HCT116 (cell line): ENCODE measurements around the gene COL23A1. TPM values are rescaled to one million over a fixed set of nuclear protein-coding genes. Genes with fewer than 3 reads are reported as not detected.

Source experiments
- ATAC-seq: fragments of 200-7000 bp; cut with Tn5 transposase; 2 replicates; pipeline ENCODE4 v1.9.1; 2020; ENCODE audit warnings: mild to moderate bottlenecking, moderate library complexity
- BruUV-seq: library from RNA; stranded (reverse); fragments of 400-500 nt; replicated peaks from 2 replicates; lab custom pipeline; 2021; lab: Mats Ljungman, UMichigan
- CTCF ChIA-PET: fragments of 300-600 bp; sonication (Branson Sonifier 250); formaldehyde crosslinking; loops from one replicate; lab custom pipeline; 2021; ENCODE audit warnings: antibody characterized with exemption; lab: Charles Lee
- POLR2A ChIA-PET: fragments of 300-600, 350-600 bp; sonication (Branson Sonifier 250); formaldehyde crosslinking; loops from one replicate; lab custom pipeline; 2021; ENCODE audit warnings: antibody characterized with exemption; lab: Charles Lee
- RAD21 ChIA-PET, 2 experiments: fragments of 300-600 bp; sonication (Branson Sonifier 250); formaldehyde crosslinking; loops; one replicate each; lab custom pipeline; 2023; ENCODE audit warnings: low total read pairs in 2 of 2; ENCODE audit not compliant: uncharacterized antibody in 2 of 2, unreplicated experiment in 2 of 2, low non-redundant PET in 1 of 2; lab: Charles Lee
- DNase-seq: peaks from one replicate; pipeline ENCODE4 v3.0.0-alpha.2; 2010; ENCODE audit warnings: low read depth, low spot score
- H2AFZ ChIP-seq: fragments of 200-600 bp; shearing (Covaris generic), sonication (generic); 2 replicates; pipeline ENCODE4 v1.6.1; 2017; ENCODE audit warnings: low read depth, mixed run types, mixed read lengths, antibody characterized with exemption, low read length; ENCODE audit not compliant: poor library complexity, severe bottlenecking
- H3K27ac ChIP-seq: 2 replicates; pipeline ENCODE4 v1.5.1; 2012; ENCODE audit warnings: low read depth, low read length
- H3K27me3 ChIP-seq: fragments of 200-600 bp; sonication (generic); 2 replicates; pipeline ENCODE4 v1.6.1; 2016; ENCODE audit warnings: mixed run types, low read length, mixed read lengths; ENCODE audit not compliant: insufficient read depth
- H3K36me3 ChIP-seq, 2 experiments: fragments of 200-500 bp in 1 of 2; fragments of 200-600 bp in 1 of 2; sonication (Bioruptor generic) in 1 of 2; sonication (generic) in 1 of 2; 2 replicates each; pipeline versions ENCODE4 v1.5.1 to v1.6.1; 2014 to 2016; ENCODE audit warnings: low read length in 2 of 2, inconsistent platforms in 1 of 2, mixed read lengths in 1 of 2, mixed run types in 1 of 2; ENCODE audit not compliant: insufficient read depth in 2 of 2, control insufficient read depth in 1 of 2
- H3K4me1 ChIP-seq, 2 experiments: fragments of 200-600 bp in 1 of 2; sonication (generic) in 1 of 2; 2 replicates each; pipeline versions ENCODE4 v1.5.1 to v1.6.1; 2012 to 2017; ENCODE audit warnings: low read length in 2 of 2, inconsistent platforms in 1 of 2, mild to moderate bottlenecking in 1 of 2, mixed read lengths in 1 of 2, mixed run types in 1 of 2, moderate library complexity in 1 of 2; ENCODE audit not compliant: insufficient read depth in 2 of 2, control insufficient read depth in 1 of 2
- H3K4me2 ChIP-seq: fragments of 200-600 bp; sonication (generic); 2 replicates; pipeline ENCODE4 v1.6.1; 2017; ENCODE audit warnings: mixed run types, low read length, mixed read lengths
- H3K4me3 ChIP-seq, 2 experiments: fragments of 200-600 bp in 1 of 2; sonication (generic) in 1 of 2; replicated peaks in 1 of 2; 2 replicates each; pipeline ENCODE4 v1.5.1; 2011 to 2016; ENCODE audit warnings: low read length in 2 of 2, control low read depth in 1 of 2, low read depth in 1 of 2, mild to moderate bottlenecking in 1 of 2, mixed read lengths in 1 of 2, mixed run types in 1 of 2
- H3K79me2 ChIP-seq: fragments of 200-600 bp; sonication (generic); 2 replicates; pipeline ENCODE4 v1.6.1; 2017; ENCODE audit warnings: mild to moderate bottlenecking, mixed run types, low read length, moderate library complexity, mixed read lengths; ENCODE audit not compliant: insufficient read depth
- H3K9ac ChIP-seq: fragments of 200-600 bp; sonication (generic); 2 replicates; pipeline ENCODE4 v1.6.1; 2016; ENCODE audit warnings: low read length, mixed read lengths
- H3K9me2 ChIP-seq: fragments of 200-600 bp; sonication (generic), shearing (Covaris generic); 2 replicates; pipeline ENCODE4 v1.6.1; 2017; ENCODE audit warnings: mixed run types, mild to moderate bottlenecking, moderate library complexity; ENCODE audit not compliant: insufficient read depth
- H3K9me3 ChIP-seq, 2 experiments: fragments of 200-500 bp in 1 of 2; fragments of 200-600 bp in 1 of 2; sonication (Bioruptor generic) in 1 of 2; sonication (generic) in 1 of 2; 2 replicates each; pipeline ENCODE4 v1.6.1; 2014 to 2017; ENCODE audit warnings: low read length in 2 of 2, mixed read lengths in 2 of 2, inconsistent platforms in 1 of 2, low read depth in 1 of 2, mild to moderate bottlenecking in 1 of 2, mixed run types in 1 of 2, moderate library complexity in 1 of 2; ENCODE audit not compliant: control insufficient read depth in 1 of 2, insufficient read depth in 1 of 2
- H4K20me1 ChIP-seq: fragments of 200-600 bp; sonication (generic), shearing (Covaris generic); 2 replicates; pipeline ENCODE4 v1.6.1; 2017; ENCODE audit warnings: mixed run types, mild to moderate bottlenecking, moderate library complexity; ENCODE audit not compliant: insufficient read depth
- CBX3 ChIP-seq: IDR thresholded peaks from 2 replicates; pipeline ENCODE4 v1.6.1; 2012; ENCODE audit warnings: low read depth
- CEBPB ChIP-seq: IDR thresholded peaks from 2 replicates; pipeline ENCODE4 v1.6.1; 2012; ENCODE audit warnings: low read depth
- EGR1 ChIP-seq: IDR thresholded peaks from 2 replicates; pipeline ENCODE4 v1.6.1; 2012; ENCODE audit warnings: low read depth
- ELF1 ChIP-seq: IDR thresholded peaks from 2 replicates; pipeline ENCODE4 v1.6.1; 2012; ENCODE audit warnings: low read depth, borderline replicate concordance
- EZH2 ChIP-seq: fragments of 200-600 bp; sonication (generic); IDR thresholded peaks from 2 replicates; pipeline ENCODE4 v1.6.1; 2017; ENCODE audit warnings: antibody characterized with exemption, mixed run types
- FOSL1 ChIP-seq: IDR thresholded peaks from 2 replicates; pipeline ENCODE4 v1.6.1; 2012; ENCODE audit warnings: low read depth
- JUND ChIP-seq: IDR thresholded peaks from 2 replicates; pipeline ENCODE4 v1.6.1; 2012
- MAX ChIP-seq: IDR thresholded peaks from 2 replicates; pipeline ENCODE4 v1.6.1; 2012
- POLR2A ChIP-seq: IDR thresholded peaks from 2 replicates; pipeline ENCODE4 v1.7.0; 2011; ENCODE audit warnings: borderline replicate concordance; ENCODE audit not compliant: insufficient read depth, insufficient read length; ENCODE audit errors: extremely low read depth
- POLR2AphosphoS5 ChIP-seq: IDR thresholded peaks from 2 replicates; pipeline ENCODE4 v1.6.1; 2011; ENCODE audit warnings: mild to moderate bottlenecking, low read depth, low read length, moderate library complexity
- RAD21 ChIP-seq: IDR thresholded peaks from 2 replicates; pipeline ENCODE4 v1.6.1; 2012; ENCODE audit warnings: low read depth, mild to moderate bottlenecking
- REST ChIP-seq: IDR thresholded peaks from 2 replicates; pipeline ENCODE4 v1.6.1; 2012; ENCODE audit warnings: low read depth
- SIN3A ChIP-seq: IDR thresholded peaks from 2 replicates; pipeline ENCODE4 v1.6.1; 2012; ENCODE audit warnings: low read depth
- SP1 ChIP-seq: IDR thresholded peaks from 2 replicates; pipeline ENCODE4 v1.6.1; 2012; ENCODE audit warnings: low read depth
- SRF ChIP-seq: IDR thresholded peaks from 2 replicates; pipeline ENCODE4 v1.6.1; 2012; ENCODE audit warnings: low read depth
- TCF7L2 ChIP-seq: IDR thresholded peaks from 2 replicates; pipeline ENCODE4 v1.7.0; 2011; ENCODE audit warnings: borderline replicate concordance, inconsistent platforms; ENCODE audit not compliant: insufficient read depth, insufficient read length; ENCODE audit errors: extremely low read depth
- ZFX ChIP-seq: fragments of 450-650 bp; IDR thresholded peaks from 2 replicates; pipeline ENCODE4 v1.6.1; 2017
- intact Hi-C: fragments of 100-400 bp; cut with micrococcal nuclease; formaldehyde crosslinking; loops from 2 replicates; pipeline ENCODE4 v1.10.0; 2022
- total RNA-seq: library from RNA; stranded (reverse); gene quantifications from one replicate; pipeline ENCODE4 v1.2.1, GENCODE V29; 2021; ENCODE audit not compliant: unreplicated experiment
- TF ChIP-seq, protein P1 (sequence below): IDR thresholded peaks from 2 replicates; pipeline ENCODE4 v1.6.1; 2012

Gene COL23A1
- total RNA-seq, 1 experiment from 2014 or later: not detected

- no TSS peak for BruUV-seq
- no peak for TF ChIP-seq RAD21
- no peak for TF ChIP-seq ZFX
- no peak for TF ChIP-seq JUND
- no peak for TF ChIP-seq SIN3A
- TF ChIP-seq SRF: no peak
- TF ChIP-seq FOSL1: no peak
- no peak for TF ChIP-seq MAX
- TF ChIP-seq ELF1: no peak
- TF ChIP-seq SP1: no peak
- no peak for TF ChIP-seq EZH2
- Histone ChIP-seq H4K20me1 (no peaks in the 10 kb centered on the region), H3K4me3 (no peak overlapping the region), H3K9me3 (no peaks in the 10 kb centered on the region), H2AFZ (no peak overlapping the region), H3K9ac (no peak overlapping the region), H3K36me3 (no peaks in the 10 kb centered on the region), H3K79me2 (no peaks in the 10 kb centered on the region), H3K4me1 (no peaks in the 10 kb centered on the region), H3K27me3 (no peaks in the 10 kb centered on the region), H3K9me2 (no peaks in the 10 kb centered on the region), H3K4me2 (no peak overlapping the region), H3K27ac (no peak overlapping the region)
- POLR2A ChIA-PET: no interaction called here
- RAD21 ChIA-PET: no interaction called here
- intact Hi-C loops: no loop called here
- ATAC-seq (no peak), DNase-seq (no peak)
- CTCF ChIA-PET: no interaction called here
Measured at GRCh38 chr5:178440181-178440580, 150.0 kb downstream of the COL23A1 start.

GRCh38 chr5:178439493-178440180 lies 150.6 kb downstream of the COL23A1 start:
- DNase-seq: no peak
- POLR2A ChIA-PET: no interaction called here
- H3K79me2 ChIP-seq: no peaks in the 10 kb centered on the region
- no peaks in the 10 kb centered on the region for H4K20me1 ChIP-seq
- no peak overlapping the region for H3K27ac ChIP-seq
- H3K36me3 ChIP-seq: no peaks in the 10 kb centered on the region
- no peaks in the 10 kb centered on the region for H3K4me1 ChIP-seq
- intact Hi-C loops: no loop called here
- no peak overlapping the region for H3K9ac ChIP-seq
- H3K9me2 ChIP-seq: no peaks in the 10 kb centered on the region
- H2AFZ ChIP-seq: no peak overlapping the region
- H3K4me3 ChIP-seq: no peak overlapping the region
- no peak for ATAC-seq
- RAD21 ChIA-PET: no interaction called here
- no peak overlapping the region for H3K4me2 ChIP-seq
- H3K27me3 ChIP-seq: no peaks in the 10 kb centered on the region
- no TSS peak for BruUV-seq
- H3K9me3 ChIP-seq: no peaks in the 10 kb centered on the region
- CTCF ChIA-PET: no interaction called here
- TF ChIP-seq POLR2A (no peak), CBX3 (no peak), EZH2 (no peak), ZFX (no peak), TCF7L2 (no peak), FOSL1 (no peak), MAX (no peak), REST (no peak), CEBPB (no peak), EGR1 (no peak), POLR2AphosphoS5 (no peak), SRF (no peak), RAD21 (no peak)
- TF ChIP-seq, protein P1, sequence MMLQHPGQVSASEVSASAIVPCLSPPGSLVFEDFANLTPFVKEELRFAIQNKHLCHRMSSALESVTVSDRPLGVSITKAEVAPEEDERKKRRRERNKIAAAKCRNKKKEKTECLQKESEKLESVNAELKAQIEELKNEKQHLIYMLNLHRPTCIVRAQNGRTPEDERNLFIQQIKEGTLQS: no peak
